B cell (primary cell): ENCODE results near the gene FNDC5. TPM values are rescaled to one million over a fixed set of nuclear protein-coding genes. Genes with fewer than 3 reads are reported as not detected.

Experiments used
- ATAC-seq: fragments of 200-7000 bp; cut with Tn5 transposase; one replicate; pipeline ENCODE4 v1.10.0; 2021; ENCODE audit warnings: low read depth, mild to moderate bottlenecking, moderate number of reproducible peaks, moderate library complexity
- CTCF ChIA-PET: fragments of 350-600 bp; sonication (Branson Sonifier 250); formaldehyde crosslinking; loops from one replicate; lab custom pipeline; 2021; ENCODE audit warnings: antibody characterized with exemption, inconsistent platforms; lab: Charles Lee
- POLR2A ChIA-PET: fragments of 350-600 bp; sonication (Branson Sonifier 250); formaldehyde crosslinking; loops from one replicate; lab custom pipeline; 2021; ENCODE audit warnings: antibody characterized with exemption; lab: Charles Lee
- DNase-seq: peaks from one replicate; pipeline ENCODE4 v3.0.0; 2013
- H2AFZ ChIP-seq: 2 replicates; pipeline ENCODE4 v1.6.1; 2012; ENCODE audit warnings: mild to moderate bottlenecking, low read depth, low read length; ENCODE audit not compliant: insufficient read depth, poor library complexity, severe bottlenecking
- H3K27ac ChIP-seq, 2 donors: 1 replicate in 1 of 2; 2 replicates in 1 of 2; pipeline ENCODE4 v1.5.1; 2012 to 2013; ENCODE audit warnings: low read length in 2 of 2, mild to moderate bottlenecking in 2 of 2, moderate library complexity in 1 of 2
- H3K27me3 ChIP-seq, 4 experiments: fragments of 200-600 bp in 1 of 4; sonication (generic) in 1 of 4; replicated peaks in 1 of 4; 1 replicate in 2 of 4; 2 replicates in 2 of 4; pipeline versions ENCODE4 v1.6.1 to v1.7.0; 2013 to 2016; ENCODE audit warnings: low read length in 3 of 4, mild to moderate bottlenecking in 2 of 4, mixed read lengths in 1 of 4, moderate library complexity in 1 of 4; ENCODE audit not compliant: insufficient read depth in 4 of 4, control insufficient read depth in 3 of 4; ENCODE audit errors: control extremely low read depth in 1 of 4
- H3K36me3 ChIP-seq, 2 experiments: replicated peaks in 1 of 2; 1 replicate in 1 of 2; 2 replicates in 1 of 2; pipeline versions ENCODE4 v1.6.1 to v1.7.1; 2013; ENCODE audit warnings: low read length in 1 of 2; ENCODE audit not compliant: insufficient read depth in 2 of 2, control insufficient read depth in 1 of 2; ENCODE audit errors: control extremely low read depth in 1 of 2, extremely low read depth in 1 of 2
- H3K4me1 ChIP-seq, 2 donors: fragments of 200-600 bp in 1 of 2; sonication (generic) in 1 of 2; 1 replicate in 1 of 2; 2 replicates in 1 of 2; pipeline versions ENCODE4 v1.5.1 to v1.6.1; 2013 to 2017; ENCODE audit warnings: low read length in 2 of 2; ENCODE audit not compliant: control insufficient read depth in 2 of 2, insufficient read depth in 2 of 2
- H3K4me2 ChIP-seq: replicated peaks from 2 replicates; pipeline ENCODE3; 2012; ENCODE audit warnings: mild to moderate bottlenecking, low read depth, low read length; ENCODE audit not compliant: poor library complexity, severe bottlenecking
- H3K4me3 ChIP-seq, 5 experiments: fragments of 200-600 bp in 1 of 5; sonication (generic) in 1 of 5; 1 replicate in 3 of 5; 2 replicates in 2 of 5; pipeline versions ENCODE4 v1.5.1 to v1.7.0; 2011 to 2016; ENCODE audit warnings: low read length in 4 of 5, mild to moderate bottlenecking in 4 of 5, low read depth in 2 of 5, control low read depth in 1 of 5, moderate library complexity in 1 of 5; ENCODE audit not compliant: insufficient read depth in 1 of 5; ENCODE audit errors: control extremely low read depth in 1 of 5, extremely low read depth in 1 of 5
- H3K79me2 ChIP-seq: fragments of 200-600 bp; sonication (generic); one replicate; pipeline ENCODE4 v1.6.0; 2016; ENCODE audit warnings: low read length; ENCODE audit not compliant: control insufficient read depth, insufficient read depth
- H3K9ac ChIP-seq: fragments of 200-600 bp; sonication (generic); 2 replicates; pipeline ENCODE4 v1.6.1; 2017; ENCODE audit warnings: mild to moderate bottlenecking, low read length, moderate library complexity
- H3K9me3 ChIP-seq, 3 donors: one replicate each; pipeline versions ENCODE4 v1.6.1 to v1.7.1; 2013; ENCODE audit warnings: low read length in 2 of 3; ENCODE audit not compliant: control insufficient read depth in 2 of 3, insufficient read depth in 1 of 3; ENCODE audit errors: control extremely low read depth in 1 of 3
- H4K20me1 ChIP-seq: 2 replicates; pipeline ENCODE4 v1.6.0; 2012; ENCODE audit warnings: mild to moderate bottlenecking, low read length; ENCODE audit not compliant: insufficient read depth, control insufficient read depth, poor library complexity, severe bottlenecking
- H3K27ac Mint-ChIP-seq: one replicate; pipeline ENCODE4 v1.8.0; 2021; ENCODE audit warnings: mixed read lengths
- H3K27me3 Mint-ChIP-seq: one replicate; pipeline ENCODE4 v1.8.0; 2021; ENCODE audit warnings: mixed read lengths
- H3K4me1 Mint-ChIP-seq: one replicate; pipeline ENCODE4 v1.8.0; 2021; ENCODE audit warnings: mixed read lengths
- H3K4me3 Mint-ChIP-seq: one replicate; pipeline ENCODE4 v1.8.0; 2021; ENCODE audit warnings: mixed read lengths
- H3K9me3 Mint-ChIP-seq: one replicate; pipeline ENCODE4 v1.8.0; 2022; ENCODE audit warnings: mixed read lengths; ENCODE audit not compliant: insufficient read depth
- EZH2 ChIP-seq: IDR thresholded peaks from 2 replicates; pipeline ENCODE4 v1.6.1; 2012; ENCODE audit warnings: borderline replicate concordance, low read depth, mild to moderate bottlenecking, moderate library complexity, low read length; ENCODE audit not compliant: insufficient read depth, poor library complexity, severe bottlenecking
- WGBS: methylation state at CpG from one replicate; pipeline ENCODE4 v1.1.5; 2013; ENCODE audit warnings: missing lambda C conversion rate; ENCODE audit not compliant: insufficient coverage; 5-methylcytosine and 5-hydroxymethylcytosine counted together
- intact Hi-C: fragments of 100-400 bp; cut with micrococcal nuclease; formaldehyde crosslinking; loops from one replicate; pipeline ENCODE4 v1.10.0; 2022
- polyA plus RNA-seq: library from polyadenylated mRNA; depleted of rRNA; stranded (reverse); fragments of >200 nt; gene quantifications from 2 replicates; pipeline ENCODE4 v1.2.3, GENCODE V29; 2012
- total RNA-seq, 2 donors: library from RNA; stranded (reverse); fragments of 120-200 nt in 1 of 2; gene quantifications; 1 replicate in 1 of 2; 2 replicates in 1 of 2; pipeline versions ENCODE4 v1.2.3 to v1.2.4, GENCODE V29; 2013 to 2022
- TF ChIP-seq, protein P1 (sequence below): fragments of 200-600 bp; IDR thresholded peaks from one replicate; pipeline ENCODE4 v1.8.0; 2022; ENCODE audit warnings: antibody characterized with exemption, mild to moderate bottlenecking

FNDC5 gene
- total and polyA plus RNA-seq, 2 donors (not counting 1 experiment from before 2014, with no cell fraction given), result 0.76 to 2.1 TPM

DNA sequence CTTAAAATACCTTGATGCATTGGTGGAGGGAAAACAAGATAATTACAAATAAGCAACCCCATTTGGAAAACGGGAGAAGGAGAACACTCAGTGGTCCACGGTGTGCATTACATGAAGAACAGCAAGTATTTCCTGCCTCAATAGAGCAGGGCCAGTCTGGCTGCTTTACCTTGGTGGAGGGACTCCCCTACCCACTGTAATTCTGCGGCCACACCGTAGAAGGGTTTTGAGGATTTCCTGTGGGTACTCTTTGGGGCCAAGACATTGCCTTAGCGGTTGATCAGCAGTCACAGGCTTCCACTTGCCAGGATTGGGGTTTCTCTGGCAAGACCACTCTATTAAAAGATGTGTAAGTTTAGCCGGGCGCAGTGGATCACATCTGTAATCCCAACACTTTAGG, 46.8 kb upstream of the FNDC5 start:
- peaks cover 48% of the 10 kb centered on the region for H3K27me3 Mint-ChIP-seq
- no peak overlapping the region for H3K4me3 Mint-ChIP-seq
- no peak for DNase-seq
- ATAC-seq, result no peak
- H3K27ac Mint-ChIP-seq, result no peak overlapping the region
- WGBS, result 0% methylated on average over 4 of the region's 7 CpGs
- H3K4me1 Mint-ChIP-seq, result no peaks in the 10 kb centered on the region
- no peaks in the 10 kb centered on the region for H3K4me1 ChIP-seq
- H3K27me3 ChIP-seq, result peaks cover 0 to 42% (median 12%) of the 10 kb centered on the region in 4 experiments
- no peak overlapping the region for H2AFZ ChIP-seq
- H3K79me2 ChIP-seq, result no peaks in the 10 kb centered on the region
- H3K4me2 ChIP-seq, result no peak overlapping the region
- H3K4me3 ChIP-seq, result no peak overlapping the region
- ChIA-PET POLR2A (no interaction called here), CTCF (no interaction called here)
- no peaks in the 10 kb centered on the region for H3K36me3 ChIP-seq
- H4K20me1 ChIP-seq, result no peaks in the 10 kb centered on the region
- peaks cover 0 to 3% (median 0%) of the 10 kb centered on the region in 3 donors for H3K9me3 ChIP-seq
- no peak overlapping the region for H3K9ac ChIP-seq
- H3K27ac ChIP-seq, result no peak overlapping the region
- intact Hi-C loops, result no loop called here
- no peaks in the 10 kb centered on the region for H3K9me3 Mint-ChIP-seq
- TF ChIP-seq, protein P1, sequence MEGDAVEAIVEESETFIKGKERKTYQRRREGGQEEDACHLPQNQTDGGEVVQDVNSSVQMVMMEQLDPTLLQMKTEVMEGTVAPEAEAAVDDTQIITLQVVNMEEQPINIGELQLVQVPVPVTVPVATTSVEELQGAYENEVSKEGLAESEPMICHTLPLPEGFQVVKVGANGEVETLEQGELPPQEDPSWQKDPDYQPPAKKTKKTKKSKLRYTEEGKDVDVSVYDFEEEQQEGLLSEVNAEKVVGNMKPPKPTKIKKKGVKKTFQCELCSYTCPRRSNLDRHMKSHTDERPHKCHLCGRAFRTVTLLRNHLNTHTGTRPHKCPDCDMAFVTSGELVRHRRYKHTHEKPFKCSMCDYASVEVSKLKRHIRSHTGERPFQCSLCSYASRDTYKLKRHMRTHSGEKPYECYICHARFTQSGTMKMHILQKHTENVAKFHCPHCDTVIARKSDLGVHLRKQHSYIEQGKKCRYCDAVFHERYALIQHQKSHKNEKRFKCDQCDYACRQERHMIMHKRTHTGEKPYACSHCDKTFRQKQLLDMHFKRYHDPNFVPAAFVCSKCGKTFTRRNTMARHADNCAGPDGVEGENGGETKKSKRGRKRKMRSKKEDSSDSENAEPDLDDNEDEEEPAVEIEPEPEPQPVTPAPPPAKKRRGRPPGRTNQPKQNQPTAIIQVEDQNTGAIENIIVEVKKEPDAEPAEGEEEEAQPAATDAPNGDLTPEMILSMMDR, result no peak
- TF ChIP-seq EZH2, result no peak

GRCh38 chr1:32915766-32916706, 45.3 kb upstream of the FNDC5 start:
- H3K4me2 ChIP-seq, result no peak overlapping the region
- H3K9me3 ChIP-seq, result peaks cover 0 to 3% (median 0%) of the 10 kb centered on the region in 3 donors
- H2AFZ ChIP-seq, result no peak overlapping the region
- WGBS, result 94% methylated on average over 5 of the region's 12 CpGs
- ATAC-seq, result no peak
- H3K36me3 ChIP-seq, result no peaks in the 10 kb centered on the region
- POLR2A ChIA-PET, result no interaction called here
- peaks cover 37% of the 10 kb centered on the region for H3K27me3 Mint-ChIP-seq
- no peak for DNase-seq
- H3K4me1 Mint-ChIP-seq, result no peaks in the 10 kb centered on the region
- no peak overlapping the region for H3K9ac ChIP-seq
- H3K27ac Mint-ChIP-seq, result no peak overlapping the region
- H3K4me1 ChIP-seq, result no peaks in the 10 kb centered on the region
- CTCF ChIA-PET, result interaction anchor here (0.6 kb wide), 1 partner anchor 17 kb away, joined by 4 read pairs; no protein-coding TSS in a partner anchor
- H3K4me3 Mint-ChIP-seq, result no peak overlapping the region
- H3K9me3 Mint-ChIP-seq, result no peaks in the 10 kb centered on the region
- H3K4me3 ChIP-seq, result no peak overlapping the region
- intact Hi-C loops, result no loop called here
- H3K27me3 ChIP-seq, result peaks cover 0 to 38% (median 9%) of the 10 kb centered on the region in 4 experiments
- no peaks in the 10 kb centered on the region for H3K79me2 ChIP-seq
- TF ChIP-seq EZH2, result no peak
- TF ChIP-seq, protein P1, result no peak
- H4K20me1 ChIP-seq, result no peaks in the 10 kb centered on the region
- no peak overlapping the region for H3K27ac ChIP-seq
